NCI-H526 (cell line): ENCODE data around the gene C1RL.

Experiments used
- DNase-seq, 2 experiments: peaks; one replicate each; lab custom pipeline; 2025; lab: John Stamatoyannopoulos, UW

The C1RL gene, protein sequence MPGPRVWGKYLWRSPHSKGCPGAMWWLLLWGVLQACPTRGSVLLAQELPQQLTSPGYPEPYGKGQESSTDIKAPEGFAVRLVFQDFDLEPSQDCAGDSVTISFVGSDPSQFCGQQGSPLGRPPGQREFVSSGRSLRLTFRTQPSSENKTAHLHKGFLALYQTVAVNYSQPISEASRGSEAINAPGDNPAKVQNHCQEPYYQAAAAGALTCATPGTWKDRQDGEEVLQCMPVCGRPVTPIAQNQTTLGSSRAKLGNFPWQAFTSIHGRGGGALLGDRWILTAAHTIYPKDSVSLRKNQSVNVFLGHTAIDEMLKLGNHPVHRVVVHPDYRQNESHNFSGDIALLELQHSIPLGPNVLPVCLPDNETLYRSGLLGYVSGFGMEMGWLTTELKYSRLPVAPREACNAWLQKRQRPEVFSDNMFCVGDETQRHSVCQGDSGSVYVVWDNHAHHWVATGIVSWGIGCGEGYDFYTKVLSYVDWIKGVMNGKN

DNA sequence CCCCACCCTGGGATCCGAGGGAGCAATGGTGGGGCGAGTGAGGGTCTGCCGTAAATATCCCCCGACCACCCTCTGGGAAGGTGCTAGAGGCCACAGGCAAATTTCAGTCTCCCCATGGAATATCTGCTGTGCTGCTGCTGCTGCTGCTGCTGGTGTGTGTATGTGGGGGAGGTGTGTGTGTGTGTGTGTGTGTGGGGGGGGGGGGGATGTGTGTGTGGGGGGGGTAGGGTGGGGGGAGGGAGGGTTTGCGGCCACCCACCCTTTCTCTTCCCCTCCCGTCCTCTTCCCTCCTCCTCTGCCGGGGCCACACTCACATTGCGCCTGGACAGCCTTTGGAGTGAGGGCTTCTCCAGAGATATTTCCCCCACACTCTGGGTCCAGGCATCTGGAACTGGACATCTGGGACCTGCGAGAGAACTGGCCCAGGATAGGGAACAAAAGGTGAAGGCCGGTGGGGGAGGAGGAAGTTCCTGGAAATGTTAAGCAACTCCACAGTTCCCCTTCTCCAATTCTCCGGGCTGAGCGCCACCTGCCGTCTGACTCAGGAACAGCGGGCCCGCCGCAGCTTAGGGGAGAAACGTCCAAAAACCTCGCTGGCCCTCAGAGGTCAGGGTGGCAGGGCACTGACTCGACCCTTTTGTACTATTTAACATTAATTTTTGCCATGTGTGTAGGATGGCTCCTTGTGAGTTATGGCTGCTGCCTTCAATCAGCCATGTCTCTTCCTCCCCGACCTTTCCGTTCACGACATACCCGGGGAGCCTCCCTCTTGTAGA is at the start of gene C1RL:
TSS of gene C1RL (minus strand) at position 419 of the 776 bp plus-strand sequence. CDS start at position 385, 34 bp downstream.
- DNase-seq, result peak; percentile 78 to 88

DNA sequence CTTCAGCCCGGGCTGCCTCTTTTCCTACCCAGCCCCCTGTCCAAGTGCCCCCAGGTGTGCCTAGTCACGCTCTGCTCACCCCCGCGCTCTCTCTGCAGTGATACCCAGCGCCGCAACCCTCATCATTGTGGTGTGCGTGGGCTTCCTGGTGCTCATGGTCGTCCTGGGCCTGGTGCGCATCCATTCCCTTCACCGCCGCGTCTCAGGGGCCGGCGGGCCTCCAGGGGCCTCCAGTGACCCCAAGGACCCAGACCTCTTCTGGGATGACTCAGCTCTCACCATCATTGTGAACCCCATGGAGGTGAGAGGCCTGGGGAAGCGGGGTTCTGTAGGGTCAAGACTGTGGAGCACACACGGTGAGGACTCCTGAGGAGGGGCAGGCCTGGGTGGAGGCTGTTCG is 48.4 kb upstream of the C1RL start:
- no peak for DNase-seq

- DNase-seq, result no peak
Measured at GRCh38 chr12:7156259-7157197, 47.5 kb upstream of the C1RL start.

- DNase-seq, result no peak
Measured at GRCh38 chr12:7155471-7156034, 46.5 kb upstream of the C1RL start.

- no peak for DNase-seq
Measured at GRCh38 chr12:7154901-7155470, 46.0 kb upstream of the C1RL start.

- no peak for DNase-seq
Measured at GRCh38 chr12:7154042-7154441, 45.0 kb upstream of the C1RL start.

DNA sequence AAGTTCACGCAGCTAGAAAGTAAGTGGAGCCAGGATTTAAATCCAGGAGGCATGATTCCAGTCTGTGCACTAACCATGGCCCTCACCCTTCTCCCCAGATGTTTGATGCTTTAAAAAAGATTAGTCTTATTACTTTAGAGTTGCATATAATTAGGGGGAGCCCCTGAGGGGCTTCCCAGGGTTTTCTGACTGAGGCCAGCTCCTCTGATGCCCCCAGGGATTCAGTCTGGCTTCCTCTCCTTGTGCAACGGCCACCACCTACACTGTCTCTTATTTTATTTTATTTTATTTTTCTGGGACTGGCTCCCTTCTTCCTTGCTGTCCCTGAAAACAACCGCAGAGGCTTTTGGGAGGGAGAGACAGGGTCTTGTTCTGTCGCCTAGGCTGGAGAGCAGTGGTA is 43.8 kb upstream of the C1RL start:
- DNase-seq, result no peak

DNA sequence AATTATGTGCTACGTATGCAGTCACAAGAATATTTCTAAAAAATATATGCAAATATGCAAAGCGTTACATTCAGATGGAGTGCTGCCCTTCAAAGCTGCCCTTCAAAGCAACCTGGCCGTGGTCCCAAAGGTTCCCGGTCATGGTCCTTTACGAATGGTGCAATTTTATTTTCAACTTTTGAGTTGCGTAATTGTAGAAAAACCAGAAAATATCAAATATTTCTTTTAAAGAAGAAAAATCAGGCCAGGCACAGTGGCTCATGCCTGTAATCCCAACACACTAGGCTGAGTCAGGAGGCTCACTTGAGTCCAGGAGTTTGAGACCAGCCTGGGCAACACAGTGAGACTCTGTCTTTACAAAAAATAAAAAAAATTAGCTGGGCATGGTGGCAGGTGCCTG is 42.5 kb upstream of the C1RL start:
- DNase-seq, result no peak

DNA sequence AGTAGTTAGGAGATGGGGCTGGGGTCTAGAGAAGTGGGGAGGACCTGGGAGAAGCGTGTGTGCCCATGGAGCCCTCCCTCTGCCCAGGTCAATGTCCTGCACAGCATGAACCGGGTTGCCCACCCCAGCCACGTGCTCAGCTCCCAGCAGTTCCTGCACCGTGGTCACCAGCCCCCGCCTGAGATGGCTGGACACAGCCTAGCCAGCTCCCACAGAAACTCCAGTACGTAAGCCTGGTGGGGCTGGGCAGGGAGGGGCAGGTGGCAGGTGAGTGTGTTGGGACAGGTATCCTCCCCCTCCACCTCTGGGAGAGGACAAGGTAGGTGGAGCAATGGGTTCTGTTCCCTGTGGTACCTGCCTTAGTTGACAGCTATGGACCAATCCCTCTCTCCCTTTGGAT is 41.8 kb upstream of the C1RL start:
- no peak for DNase-seq

GRCh38 chr12:7150356-7150755 is 41.3 kb upstream of the C1RL start:
- DNase-seq, result no peak

DNA sequence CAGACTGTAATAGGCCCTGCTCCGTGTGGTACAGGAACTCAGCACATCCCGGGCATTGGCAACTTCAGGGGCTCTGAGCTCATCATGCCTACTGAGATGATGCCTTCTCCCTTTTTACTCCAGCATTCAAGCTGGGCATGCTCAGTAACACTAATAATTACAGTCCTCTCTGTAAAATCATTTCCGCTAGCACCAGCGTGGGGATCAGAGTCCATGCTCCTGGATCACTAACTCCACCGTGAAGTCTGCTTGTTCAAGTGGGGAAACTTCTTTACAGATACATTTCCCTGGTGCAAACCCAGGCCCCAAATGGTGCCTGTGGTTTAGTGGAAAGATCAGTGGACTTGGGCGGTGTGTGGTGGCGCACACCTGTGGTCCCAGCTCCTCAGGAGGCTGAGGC is 37.9 kb upstream of the C1RL start:
- no peak for DNase-seq

GRCh38 chr12:7146228-7146627 is 37.2 kb upstream of the C1RL start:
- no peak for DNase-seq

GRCh38 chr12:7145671-7146070 is 36.7 kb upstream of the C1RL start:
- no peak for DNase-seq

DNA sequence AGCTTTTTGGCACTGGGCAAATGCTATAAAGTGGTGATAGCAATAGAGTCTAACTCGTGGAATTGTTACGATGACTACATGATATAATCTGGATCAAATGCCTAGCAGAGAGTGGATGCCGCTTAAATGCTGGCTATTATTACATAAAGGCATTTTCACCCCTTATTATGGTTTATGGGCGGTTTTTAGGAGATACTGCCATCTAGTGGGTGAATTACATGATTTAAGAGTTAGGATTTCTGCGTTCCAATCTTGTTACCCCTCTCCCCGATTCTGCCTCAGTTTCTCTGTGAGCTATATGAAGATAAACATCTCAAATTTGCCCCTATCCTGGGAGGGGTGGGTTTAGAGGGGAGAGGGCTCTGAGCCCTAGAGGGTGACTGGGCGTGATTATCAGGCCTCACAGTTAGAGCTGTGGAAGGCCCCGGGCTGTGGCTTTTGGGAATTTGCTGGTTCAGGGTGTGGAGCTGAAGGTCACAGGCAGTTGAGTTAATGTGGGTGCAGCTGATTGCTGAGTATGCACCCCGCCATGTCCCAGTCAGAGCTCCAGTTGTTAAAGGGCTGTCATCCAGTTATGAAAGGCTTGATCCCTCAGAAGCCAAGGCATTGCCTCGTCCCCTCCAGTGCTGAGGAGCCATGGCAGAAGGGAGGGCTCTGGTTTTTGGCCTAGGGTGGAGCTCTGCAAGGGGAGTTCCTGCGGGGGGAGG is 35.6 kb upstream of the C1RL start:
- peak in 1 of 2 experiments; percentile 59 for DNase-seq

GRCh38 chr12:7143564-7143963 is 34.5 kb upstream of the C1RL start:
- DNase-seq, result no peak

DNA sequence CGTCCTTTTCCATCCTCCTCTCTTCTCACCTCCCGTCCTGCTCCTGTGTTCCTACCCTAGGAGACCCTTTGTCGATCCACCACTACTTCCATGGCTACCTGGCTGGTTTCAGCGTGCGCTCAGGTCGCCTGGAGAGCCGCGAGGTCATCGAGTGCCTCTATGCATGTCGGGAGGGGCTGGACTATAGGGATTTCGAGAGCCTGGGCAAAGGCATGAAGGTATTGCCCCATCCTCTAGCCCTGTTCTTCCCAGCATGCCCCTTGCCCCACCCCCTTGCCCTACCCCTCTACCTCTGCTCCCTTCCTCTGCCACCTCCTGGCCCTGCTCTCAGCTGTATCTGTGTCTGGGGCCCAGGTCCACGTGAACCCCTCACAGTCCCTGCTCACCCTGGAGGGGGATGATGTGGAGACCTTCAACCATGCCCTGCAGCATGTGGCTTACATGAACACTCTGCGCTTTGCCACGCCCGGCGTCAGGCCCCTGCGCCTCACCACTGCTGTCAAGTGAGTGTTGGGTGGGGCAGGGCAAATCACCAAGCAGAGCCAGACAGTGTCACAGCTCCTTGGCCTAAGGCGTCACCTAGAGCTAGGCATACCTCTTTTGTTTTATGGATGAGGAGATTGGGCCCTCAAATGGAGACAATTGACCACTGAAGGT is 33.9 kb upstream of the C1RL start:
- DNase-seq, result no peak

GRCh38 chr12:7142056-7142644 is 33.1 kb upstream of the C1RL start:
- DNase-seq, result peak in 1 of 2 experiments; percentile 56

GRCh38 chr12:7141351-7142005 is 32.5 kb upstream of the C1RL start:
- DNase-seq, result no peak

GRCh38 chr12:7139200-7139599 is 30.2 kb upstream of the C1RL start:
- DNase-seq, result no peak
